Vagina (tissue), 2 donors: ENCODE measurements around the gene ATP1A3.

Experiments
- POLR2A ChIP-seq, 2 donors: fragments of 450-650 bp; IDR thresholded peaks; one replicate each; pipeline ENCODE4 v1.6.1; 2017; ENCODE audit warnings: antibody characterized with exemption in 2 of 2, mild to moderate bottlenecking in 2 of 2, moderate library complexity in 2 of 2
- TF ChIP-seq, protein P1 (sequence below), 3 experiments: fragments of 450-650 bp in 2 of 3; fragments of 200-600 bp in 1 of 3; sonication (generic) in 1 of 3; IDR thresholded peaks; one replicate each; pipeline ENCODE4 v1.5.1; 2017 to 2019; ENCODE audit warnings: antibody characterized with exemption in 3 of 3, mild to moderate bottlenecking in 2 of 3, moderate library complexity in 2 of 3

DNA sequence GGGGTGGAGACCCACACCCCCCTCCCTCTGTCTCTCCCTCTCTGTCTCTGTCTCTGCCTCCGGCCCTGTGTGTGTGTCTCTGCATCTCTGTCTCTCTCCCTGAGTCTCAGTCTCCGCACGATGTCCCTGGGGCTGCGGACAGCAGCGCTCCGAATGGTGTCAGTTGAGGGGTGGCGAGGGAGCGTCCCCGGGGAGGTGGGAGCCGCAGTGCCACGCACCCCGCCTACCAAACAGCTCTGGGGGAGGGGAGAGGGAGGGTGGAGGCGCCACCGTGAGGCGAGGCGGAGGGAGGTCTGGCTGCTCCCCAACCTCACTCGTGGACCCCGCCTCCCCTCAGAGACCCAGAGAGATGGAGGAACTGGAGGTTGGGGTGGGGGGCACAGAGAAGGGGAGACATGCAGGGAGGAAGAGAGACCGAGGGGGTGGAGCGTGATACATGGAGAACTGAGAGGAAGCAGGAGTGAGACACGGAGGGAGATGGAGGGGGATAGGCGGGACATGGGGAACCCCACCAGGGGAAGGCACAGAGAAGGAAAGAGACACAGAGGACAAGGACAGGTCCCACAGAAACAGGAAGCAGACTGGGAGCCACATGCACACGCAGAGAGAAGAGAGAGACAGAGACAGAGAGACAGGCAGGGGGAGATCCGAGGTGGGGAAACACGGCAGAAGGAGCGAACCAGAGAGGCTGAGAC is 73.0 kb downstream of the ATP1A3 start:
- TF ChIP-seq, protein P1, sequence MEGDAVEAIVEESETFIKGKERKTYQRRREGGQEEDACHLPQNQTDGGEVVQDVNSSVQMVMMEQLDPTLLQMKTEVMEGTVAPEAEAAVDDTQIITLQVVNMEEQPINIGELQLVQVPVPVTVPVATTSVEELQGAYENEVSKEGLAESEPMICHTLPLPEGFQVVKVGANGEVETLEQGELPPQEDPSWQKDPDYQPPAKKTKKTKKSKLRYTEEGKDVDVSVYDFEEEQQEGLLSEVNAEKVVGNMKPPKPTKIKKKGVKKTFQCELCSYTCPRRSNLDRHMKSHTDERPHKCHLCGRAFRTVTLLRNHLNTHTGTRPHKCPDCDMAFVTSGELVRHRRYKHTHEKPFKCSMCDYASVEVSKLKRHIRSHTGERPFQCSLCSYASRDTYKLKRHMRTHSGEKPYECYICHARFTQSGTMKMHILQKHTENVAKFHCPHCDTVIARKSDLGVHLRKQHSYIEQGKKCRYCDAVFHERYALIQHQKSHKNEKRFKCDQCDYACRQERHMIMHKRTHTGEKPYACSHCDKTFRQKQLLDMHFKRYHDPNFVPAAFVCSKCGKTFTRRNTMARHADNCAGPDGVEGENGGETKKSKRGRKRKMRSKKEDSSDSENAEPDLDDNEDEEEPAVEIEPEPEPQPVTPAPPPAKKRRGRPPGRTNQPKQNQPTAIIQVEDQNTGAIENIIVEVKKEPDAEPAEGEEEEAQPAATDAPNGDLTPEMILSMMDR (IDR thresholded peaks at IDR 0.05): no peak
- no peak for TF ChIP-seq POLR2A (IDR thresholded peaks at IDR 0.05)
